Cerebellar cortex (tissue), 1 donor: ENCODE data around the gene SUOX.
"Not testable (repeated sequence)": the region's sequence is repeated elsewhere in the genome, so short reads cannot be mapped to it uniquely, and the experiment has no call there.

Experiments
- DNase-seq: peaks from one replicate; pipeline ENCODE4 v3.0.0-alpha.2; 2015; ENCODE audit warnings: low spot score

Gene SUOX

DNA sequence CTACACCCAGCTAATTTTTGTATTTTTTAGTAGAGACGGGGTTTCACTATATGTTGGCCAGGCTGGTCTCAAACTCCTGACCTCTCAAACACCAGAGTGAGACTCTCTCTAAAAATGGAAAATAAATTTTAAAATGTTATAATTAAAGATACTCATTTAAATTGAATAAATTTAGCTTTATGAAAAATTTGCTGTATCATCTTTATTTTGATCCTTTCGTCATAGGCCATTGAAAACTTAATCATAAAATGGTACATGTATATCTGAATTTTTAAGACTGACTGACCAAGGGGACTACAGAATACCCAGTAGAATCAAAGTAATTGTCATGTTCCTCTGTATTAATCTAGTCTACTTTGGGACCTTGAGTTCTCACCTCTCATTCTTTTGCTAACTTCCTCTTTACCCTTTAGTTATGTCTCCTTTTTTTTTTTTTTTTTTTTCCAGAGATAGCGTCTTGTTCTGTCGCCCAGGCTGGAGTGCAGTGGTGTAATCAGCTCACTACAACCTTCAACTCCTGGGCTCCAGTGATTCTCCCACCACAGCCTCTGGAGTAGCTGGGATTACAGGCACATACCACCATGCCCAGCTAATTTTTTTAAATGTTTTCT, 13.7 kb upstream of the SUOX start:
- DNase-seq, result no peak

DNA sequence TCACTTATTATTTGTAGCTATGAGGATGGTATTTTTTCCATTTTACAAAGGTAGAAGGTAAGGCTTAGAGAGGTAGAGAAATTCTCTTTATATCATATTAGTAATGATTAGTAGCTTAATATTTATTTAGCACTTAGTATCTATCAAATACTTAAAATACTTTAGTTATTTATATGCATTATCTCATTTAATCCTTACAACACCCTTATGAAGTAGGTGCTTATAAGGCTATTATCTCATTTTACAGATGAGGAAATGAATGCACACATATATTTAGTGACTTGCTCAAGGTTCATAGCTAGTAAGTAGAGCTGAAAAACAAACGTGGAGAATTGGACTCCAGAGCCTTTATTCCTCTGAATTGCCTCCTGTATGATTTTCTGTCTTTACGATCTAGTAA, 12.2 kb upstream of the SUOX start:
- DNase-seq, result no peak

DNA sequence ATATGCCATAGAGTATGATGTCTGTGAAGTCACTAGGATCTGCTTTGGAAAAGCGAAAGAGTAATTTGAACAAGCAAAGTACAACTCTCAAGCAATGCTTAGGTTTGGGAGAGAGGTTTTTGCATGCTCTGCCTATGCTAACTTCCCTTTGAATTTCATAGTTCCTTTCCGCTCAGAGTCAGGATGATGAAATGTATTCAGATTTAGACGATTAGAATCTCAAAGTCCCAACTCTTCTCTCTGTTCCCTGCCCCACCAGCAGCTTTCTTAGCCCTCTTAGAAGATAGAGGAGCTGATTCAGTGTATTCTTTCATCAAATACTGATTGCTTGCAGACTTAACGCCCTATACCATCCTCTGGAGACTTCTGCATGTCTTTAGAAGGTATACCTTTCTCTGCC, 11.7 kb upstream of the SUOX start:
- no peak for DNase-seq

DNA sequence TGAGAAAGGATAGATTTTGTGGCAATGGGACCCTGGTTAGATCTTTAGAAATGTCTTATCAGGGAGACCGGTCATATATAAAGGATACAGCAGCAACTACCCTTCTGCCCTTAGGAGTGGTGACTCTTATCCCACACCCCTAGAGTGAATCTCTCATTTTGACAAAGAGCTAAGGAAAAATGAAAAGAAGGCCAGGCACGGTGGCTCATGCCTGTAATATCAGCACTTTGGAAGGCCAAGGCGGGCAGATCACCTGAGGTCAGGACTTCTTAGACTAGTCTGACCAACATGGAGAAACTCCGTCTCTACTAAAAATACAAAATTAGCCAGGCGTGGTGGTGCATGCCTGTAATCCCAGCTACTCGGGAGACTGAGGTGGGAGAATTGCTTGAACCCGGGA, 11.1 kb upstream of the SUOX start:
- not testable (repeated sequence) for DNase-seq

DNA sequence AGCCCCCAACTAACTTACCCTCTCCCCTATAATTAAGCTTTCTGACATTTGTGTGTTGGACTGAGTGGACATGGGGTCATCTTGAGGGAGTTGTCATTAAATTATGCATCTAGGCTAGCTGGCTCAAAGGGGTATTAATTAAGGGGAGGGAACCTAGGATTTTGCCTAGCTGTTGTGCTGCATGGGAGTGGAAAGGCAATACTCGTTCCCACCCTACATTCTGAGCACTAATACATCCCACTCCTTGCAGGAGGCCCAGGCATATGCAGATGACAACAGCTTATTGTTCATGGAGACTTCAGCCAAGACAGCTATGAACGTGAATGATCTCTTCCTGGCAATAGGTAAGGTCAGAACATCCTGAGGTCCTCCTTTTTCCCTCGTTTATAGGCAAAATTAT, 6.0 kb upstream of the SUOX start:
- DNase-seq, result no peak

DNA sequence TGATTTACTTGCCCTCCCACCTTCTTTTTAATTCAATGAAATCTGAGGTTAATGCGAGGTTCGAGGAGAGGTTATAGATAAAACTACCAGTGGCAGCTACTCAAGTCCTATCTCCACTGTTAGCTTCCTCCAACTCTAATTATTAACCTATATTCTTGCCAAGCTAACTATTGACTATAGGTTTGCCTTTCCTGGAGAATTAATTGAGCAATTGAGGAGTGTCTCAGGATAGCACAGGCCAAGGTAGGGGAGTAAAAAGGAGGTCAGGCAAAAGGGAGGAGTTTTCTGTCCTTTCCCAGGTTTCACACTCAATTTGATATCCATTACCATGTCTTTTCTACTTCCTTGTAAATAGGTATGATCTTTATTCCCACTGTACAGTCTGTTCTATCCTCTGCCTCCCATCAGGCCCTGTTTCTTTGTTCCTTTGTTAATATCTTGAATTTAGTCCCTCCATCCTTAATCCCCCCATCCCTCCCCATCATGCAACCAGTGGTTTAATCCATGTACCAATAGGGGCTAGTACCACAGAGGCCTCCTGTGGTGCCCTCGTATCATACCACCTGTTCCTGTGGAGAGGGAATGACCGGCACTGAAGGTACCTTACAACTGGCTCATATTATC, 3.7 kb upstream of the SUOX start:
- DNase-seq, result no peak

DNA sequence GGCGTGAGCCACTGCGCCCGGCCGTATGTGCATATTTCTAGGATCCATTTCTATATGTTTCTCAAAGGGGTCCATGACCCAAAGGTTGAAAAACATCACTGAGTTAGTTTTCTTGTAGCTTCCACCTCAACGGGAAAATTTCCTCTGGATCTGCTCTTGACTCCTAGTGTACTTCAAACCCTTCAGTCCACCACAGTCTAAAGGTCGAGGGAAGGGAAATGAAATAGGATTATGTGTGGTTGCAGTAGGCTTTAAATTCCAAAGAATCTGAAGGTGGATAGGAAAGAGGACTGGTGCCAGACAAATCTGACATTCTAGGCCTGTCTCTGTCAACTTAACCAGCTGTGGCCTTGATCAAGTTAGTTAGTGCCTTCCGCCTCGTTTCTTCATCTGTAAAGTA, 1.7 kb upstream of the SUOX start:
- DNase-seq, result no peak

DNA sequence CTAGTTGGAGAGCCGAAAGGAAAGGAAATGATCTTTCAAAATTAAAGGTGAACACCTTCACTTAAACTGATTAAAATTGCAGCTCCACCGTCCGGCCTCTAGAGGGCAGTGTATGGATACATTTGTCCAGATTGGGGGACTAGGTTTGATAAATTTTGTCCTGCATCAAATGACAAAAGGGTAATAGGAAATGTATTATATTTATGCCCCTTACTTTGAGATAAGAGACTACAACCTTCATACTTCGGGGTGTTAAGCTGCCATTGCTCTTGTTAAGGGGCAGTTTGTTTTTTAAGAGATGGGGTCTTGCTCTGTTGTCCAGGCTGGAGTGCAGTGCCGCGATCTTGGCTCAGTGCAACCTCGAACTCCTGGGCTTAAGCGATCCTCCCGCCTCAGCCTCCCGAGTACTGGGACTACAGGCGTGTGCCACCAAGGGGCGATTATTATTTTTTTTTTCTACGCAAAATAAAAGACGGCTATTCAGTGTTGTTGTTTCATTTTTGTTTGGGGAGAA, 818 bp upstream of the SUOX start:
- peak; percentile 84 for DNase-seq

DNA sequence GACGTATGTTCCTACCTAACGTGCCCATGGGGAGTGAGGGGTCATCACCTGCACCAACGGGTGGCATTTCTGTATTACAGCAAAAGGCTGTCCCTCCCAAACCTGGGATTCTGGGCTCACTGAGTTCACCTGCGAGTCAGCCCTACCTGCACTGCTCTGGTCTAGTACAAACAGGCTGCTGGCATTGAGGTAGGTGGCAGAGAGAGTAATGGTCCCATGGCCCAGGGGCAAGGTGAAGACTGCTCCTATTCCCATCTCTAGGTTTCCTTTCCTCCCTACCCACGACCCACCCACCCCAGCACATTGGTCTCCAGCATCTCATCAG, 421 bp downstream of the SUOX start:
- no peak for DNase-seq

DNA sequence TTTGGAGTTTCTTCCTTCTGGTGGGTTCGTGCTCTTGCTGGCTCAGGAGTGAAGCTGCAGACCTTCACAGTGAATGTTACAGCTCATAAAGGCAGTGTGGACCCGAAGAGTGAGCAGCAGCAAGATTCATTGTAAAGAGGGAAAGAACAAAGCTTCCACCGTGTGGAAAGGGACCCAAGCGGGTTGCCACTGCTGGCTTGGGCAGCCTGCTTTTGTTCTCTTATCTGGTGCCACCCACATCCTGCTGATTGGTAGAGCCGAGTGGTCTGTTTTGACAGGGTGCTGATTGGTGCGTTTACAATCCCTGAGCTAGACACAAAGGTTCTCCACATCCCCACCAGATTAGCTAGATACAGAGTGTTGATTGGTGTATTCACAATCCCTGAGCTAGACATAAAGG, 2.4 kb downstream of the SUOX start:
- not testable (repeated sequence) for DNase-seq

DNA sequence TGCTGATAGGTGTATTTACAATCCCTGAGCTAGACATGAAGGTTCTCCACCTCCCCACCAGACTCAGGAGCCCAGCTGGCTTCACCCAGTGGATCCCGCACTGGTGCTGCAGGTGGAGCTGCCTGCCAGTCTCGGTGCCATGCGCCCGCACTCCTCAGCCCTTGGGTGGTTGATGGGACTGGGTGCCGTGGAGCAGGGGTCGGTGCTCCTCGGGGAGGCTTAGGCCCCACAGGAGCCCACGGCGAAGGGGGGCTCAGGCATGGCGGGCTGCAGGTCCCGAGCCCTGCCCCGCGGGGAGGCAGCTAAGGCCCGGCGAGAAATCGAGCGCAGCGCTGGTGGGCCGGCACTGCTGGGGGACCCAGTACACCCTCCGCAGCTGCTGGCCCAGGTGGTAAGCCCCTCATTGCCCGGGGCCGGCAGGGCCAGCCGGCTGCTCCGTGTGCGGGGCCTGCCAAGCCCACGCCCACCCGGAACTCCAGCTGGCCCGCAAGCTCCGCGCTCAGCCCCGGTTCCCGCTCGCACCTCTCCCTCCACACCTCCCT, 3.0 kb downstream of the SUOX start:
- DNase-seq, result not testable (repeated sequence)

DNA sequence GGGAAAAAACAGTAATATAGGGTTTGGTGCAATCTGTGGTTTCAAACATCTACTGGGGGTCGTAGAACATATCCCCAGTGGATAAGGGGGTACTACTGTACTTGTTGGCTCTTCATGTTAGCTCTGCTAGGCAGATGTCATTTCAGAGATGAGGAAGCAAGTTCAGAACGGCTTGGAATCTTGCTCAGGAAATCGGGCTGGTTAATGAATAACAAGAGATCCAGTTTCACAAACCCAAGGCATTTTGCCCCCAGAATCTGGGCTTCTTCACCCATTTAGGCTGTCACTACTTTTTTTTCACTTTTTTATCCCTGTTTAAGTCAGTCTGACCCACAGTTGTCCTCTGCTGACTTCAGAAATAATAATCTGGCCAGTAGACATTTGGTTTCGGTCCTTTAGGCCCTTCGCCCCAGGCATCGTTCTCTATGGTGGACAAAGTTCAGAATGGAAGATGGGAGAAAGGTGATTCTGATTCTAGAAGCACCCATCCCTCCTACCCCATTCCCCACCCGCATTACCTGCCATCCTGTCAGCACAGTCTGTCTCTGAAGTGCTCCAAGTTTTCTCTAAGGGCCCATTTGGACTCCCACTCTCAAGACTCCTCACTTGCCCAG, 4.5 kb downstream of the SUOX start:
- no peak for DNase-seq

DNA sequence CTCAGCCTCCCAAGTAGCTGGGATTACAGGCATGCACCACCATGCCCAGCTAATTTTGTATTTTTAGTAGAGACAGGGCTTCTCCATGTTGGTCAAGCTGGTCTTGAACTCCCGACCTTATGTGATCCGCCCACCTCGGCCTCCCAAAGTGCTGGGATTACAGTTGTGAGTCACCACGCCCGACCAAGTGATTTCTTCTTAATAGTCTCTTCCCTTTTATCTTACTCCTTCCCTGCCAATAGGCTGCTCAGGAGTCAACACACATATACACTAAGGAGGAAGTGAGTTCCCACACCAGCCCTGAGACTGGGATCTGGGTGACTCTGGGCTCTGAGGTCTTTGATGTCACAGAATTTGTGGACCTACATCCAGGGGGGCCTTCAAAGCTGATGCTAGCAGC, 6.3 kb downstream of the SUOX start:
- DNase-seq, result not testable (repeated sequence)

DNA sequence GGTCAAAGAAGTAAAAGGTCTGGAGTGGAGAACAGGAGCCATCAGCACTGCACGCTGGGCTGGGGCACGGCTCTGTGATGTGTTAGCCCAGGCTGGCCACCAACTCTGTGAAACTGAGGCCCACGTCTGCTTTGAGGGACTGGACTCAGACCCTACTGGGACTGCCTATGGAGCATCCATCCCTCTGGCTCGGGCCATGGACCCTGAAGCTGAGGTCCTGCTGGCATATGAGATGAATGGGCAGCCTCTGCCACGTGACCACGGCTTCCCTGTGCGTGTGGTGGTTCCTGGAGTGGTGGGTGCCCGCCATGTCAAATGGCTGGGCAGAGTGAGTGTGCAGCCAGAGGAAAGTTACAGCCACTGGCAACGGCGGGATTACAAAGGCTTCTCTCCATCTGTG, 7.1 kb downstream of the SUOX start:
- DNase-seq, result no peak

DNA sequence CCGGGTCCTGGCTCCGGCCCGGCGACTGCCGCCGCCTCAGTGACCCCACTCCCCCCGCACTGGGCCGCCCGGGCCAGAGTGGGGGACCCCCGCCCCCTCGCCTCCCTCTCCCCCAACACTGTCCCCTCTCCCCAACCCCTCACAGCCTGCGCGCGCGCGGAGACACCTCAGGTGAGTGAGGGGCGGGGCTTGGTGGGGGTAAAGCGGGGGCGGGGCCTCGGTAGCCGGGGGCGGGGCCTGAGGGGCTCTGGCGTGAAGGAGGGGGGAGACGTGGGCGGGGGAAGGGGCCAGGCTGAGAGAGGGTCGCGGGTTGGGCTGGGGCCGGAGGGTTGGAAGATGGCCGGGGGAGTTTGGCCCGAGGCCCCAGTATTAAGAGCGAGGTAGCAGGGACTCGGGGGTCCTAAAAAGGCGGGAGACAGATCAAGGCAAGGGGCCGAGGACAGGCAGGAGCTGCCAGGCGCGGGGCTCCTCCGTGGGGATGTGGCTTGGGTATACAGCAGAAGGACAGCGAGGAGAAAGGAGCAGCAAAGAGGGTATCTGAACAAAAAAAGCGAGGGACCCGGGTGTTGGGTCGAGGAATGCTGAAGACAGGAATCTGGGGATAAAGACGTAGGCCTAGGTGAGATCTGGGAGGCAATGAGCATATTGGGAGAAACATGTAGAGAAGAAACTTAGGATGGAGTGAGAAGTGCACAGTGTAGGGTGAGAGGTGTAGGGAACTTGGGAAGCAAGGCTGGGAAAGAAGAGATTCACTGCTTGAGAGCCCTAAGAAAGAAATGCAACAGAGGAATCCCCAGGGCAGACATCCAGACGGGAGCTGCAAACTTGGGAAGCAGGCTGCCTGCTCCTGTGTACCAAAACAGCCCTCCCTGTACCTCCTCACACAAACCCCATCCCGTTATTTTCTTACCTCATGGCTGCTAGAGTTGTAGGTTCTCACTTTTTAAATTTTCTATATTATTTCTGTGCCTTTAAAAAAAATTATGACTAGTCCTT, 10.8 kb downstream of the SUOX start:
- DNase-seq, result peak; percentile 63

DNA sequence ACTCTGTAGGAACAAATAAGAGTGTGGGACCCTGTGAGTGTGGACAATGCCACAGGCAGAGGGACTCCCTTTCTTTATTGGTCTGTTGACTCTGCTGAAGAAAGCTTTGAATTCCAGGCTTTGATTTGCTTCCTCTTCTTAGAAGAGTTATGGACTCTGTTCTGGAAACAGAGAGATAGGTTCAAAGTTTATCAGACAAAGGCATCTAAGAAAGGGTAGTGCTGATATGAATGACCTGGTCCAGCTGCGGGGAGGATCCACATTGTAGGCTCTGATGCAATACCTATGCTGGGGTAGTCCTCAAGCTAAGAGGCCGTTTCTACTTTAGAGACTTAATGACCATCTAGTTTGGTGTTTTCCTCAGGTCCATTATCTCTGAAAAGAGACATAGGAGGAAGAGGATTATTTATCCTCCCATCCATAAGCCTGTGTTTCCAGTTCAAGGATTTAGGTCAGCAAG, 13.1 kb downstream of the SUOX start:
- no peak for DNase-seq

DNA sequence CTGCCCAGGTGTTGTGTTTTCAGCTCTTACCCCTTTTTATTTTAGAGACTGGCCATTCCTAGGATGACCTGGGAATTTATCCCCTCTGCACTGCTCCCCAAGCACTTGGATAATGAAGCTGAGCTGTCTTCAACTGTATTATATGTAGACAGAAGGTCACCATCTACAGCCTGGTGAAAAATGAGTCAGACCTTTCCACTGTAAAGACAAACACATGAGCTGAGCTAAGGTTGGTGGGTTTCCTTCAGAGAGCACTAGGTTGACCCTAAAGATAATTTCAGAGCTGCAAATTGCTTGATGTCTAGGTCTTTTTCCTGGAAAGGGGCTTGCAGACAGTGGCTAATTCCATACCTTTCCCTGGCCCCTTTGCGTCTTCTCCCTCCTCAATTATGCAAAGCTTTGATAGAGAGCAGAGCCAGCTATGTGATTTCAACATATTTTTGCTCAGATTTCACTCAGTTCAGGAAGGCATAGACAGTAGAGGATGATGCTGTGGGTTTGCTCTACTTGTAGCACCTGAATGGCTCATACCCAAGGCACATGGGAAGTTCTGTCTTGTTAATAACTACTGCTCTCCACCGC, 14.5 kb downstream of the SUOX start:
- DNase-seq, result no peak

DNA sequence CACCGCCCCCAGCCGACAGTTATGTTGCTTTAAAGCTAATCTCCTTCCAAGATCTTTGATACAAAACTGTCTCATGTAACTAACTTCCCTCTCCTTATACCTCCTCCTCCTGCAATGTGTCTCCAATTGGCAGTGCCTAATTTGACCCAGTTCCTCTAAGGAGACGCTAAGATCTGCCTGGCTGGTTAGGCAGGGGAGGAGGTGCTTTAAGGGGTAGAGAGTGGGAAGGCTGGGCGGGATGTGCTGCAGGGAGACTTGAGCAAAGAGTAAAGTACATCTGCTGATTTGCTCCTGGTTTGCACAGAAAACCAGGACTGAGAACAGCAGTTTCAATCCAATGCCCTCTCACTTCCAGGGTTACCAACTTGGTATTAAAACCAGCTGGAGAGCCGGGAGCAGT, 16.4 kb downstream of the SUOX start:
- no peak for DNase-seq

DNA sequence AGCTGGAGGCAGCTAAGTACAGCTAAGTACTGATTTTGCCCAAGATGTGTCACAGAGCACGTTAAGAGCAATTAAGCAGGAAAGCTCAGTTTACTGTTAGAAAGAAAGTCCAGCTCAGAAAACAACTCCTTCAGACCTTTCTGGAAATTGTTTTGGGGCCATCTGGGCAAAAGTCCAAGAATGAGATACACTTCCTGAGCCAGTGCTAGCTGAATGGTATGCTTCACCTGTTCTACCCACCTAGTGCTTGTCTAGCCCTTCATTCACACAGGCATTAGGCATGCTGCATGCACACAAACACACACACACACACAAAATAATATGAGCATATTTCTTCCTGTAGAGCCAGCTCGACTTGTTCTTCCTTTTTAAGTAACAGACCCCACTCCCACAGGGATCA, 17.1 kb downstream of the SUOX start:
- DNase-seq, result no peak

DNA sequence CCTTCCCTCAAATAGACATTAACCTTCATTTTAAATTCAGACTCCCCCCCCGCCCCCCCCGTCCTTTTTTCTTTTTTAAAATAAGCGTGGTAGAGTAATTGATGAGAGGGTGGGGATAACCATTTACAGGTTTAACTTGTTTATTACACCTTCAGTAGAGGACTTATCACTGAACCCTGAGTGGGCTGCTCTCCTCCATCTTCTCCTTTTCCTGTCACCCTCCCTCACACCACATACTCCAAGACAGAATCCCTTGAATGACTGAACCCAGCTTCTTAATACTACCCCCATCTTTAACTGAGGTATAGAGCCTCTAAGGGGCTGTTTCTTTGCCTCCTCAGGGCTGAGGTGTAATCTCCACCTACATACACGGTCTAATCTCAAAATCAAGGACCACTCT, 20.1 kb downstream of the SUOX start:
- no peak for DNase-seq

DNA sequence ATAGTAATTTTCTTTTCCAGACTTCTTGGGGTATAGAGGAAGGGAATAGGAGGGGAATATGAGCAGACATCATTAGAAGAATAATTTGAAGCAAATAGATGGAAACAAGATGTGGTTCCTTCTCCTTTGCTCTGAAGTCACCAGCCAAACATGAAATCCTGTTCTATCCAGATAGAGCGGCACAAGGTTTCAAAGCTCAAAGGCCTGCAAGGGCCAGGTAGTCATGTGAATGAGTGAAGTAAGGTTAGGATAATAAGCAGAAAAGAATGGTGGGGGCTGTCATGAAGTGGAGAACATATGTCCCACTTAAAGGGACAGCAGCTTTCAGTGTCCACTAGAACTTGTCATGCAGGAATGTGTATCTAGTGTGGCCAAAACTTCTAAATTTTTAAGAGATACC, 21.3 kb downstream of the SUOX start:
- no peak for DNase-seq
